Caco-2 (cell line): ENCODE data around the gene CEP131. TPM values are rescaled to one million over a fixed set of nuclear protein-coding genes. Genes with fewer than 3 reads are reported as not detected.

Source experiments
- BruUV-seq: library from RNA; stranded (reverse); fragments of 400-500 nt; replicated peaks from 2 replicates; lab custom pipeline; 2021; lab: Mats Ljungman, UMichigan
- CTCF ChIA-PET: fragments of 300-600 bp; sonication (Branson Sonifier 250); formaldehyde crosslinking; loops from one replicate; lab custom pipeline; 2022; ENCODE audit warnings: antibody characterized with exemption; lab: Charles Lee
- POLR2A ChIA-PET: fragments of 300-600 bp; sonication (Branson Sonifier 250); formaldehyde crosslinking; loops from one replicate; lab custom pipeline; 2022; ENCODE audit warnings: antibody characterized with exemption; lab: Charles Lee
- DNase-seq, 2 experiments: peaks; one replicate each; pipeline versions ENCODE4 v3.0.0 to v3.0.0-alpha.2; 2020 to 2022
- H3K27me3 ChIP-seq: replicated peaks from 2 replicates; pipeline ENCODE4 v1.6.0; 2011; ENCODE audit warnings: low read length; ENCODE audit not compliant: control insufficient read depth, insufficient read depth
- H3K36me3 ChIP-seq: 2 replicates; pipeline ENCODE4 v1.5.1; 2011; ENCODE audit warnings: low read length; ENCODE audit not compliant: control insufficient read depth, insufficient read depth
- H3K4me1 ChIP-seq: fragments of 250-450 bp; sonication (Bioruptor Pico); 2 replicates; pipeline ENCODE4 v1.5.1; 2020; ENCODE audit warnings: mild to moderate bottlenecking
- H3K4me3 ChIP-seq: 2 replicates; pipeline ENCODE4 v1.5.1; 2011; ENCODE audit warnings: low read depth, mild to moderate bottlenecking, control low read depth, low read length
- H3K9me3 ChIP-seq: fragments of 250-450 bp; sonication (Bioruptor Pico); 2 replicates; pipeline ENCODE4 v1.5.1; 2020; ENCODE audit warnings: mild to moderate bottlenecking, moderate library complexity
- H3K27ac Mint-ChIP-seq: one replicate; pipeline ENCODE4 v1.8.0; 2022; ENCODE audit warnings: mixed read lengths; ENCODE audit not compliant: unreplicated experiment
- H3K27me3 Mint-ChIP-seq: one replicate; pipeline ENCODE4 v1.8.0; 2022; ENCODE audit warnings: mixed read lengths; ENCODE audit not compliant: insufficient read depth, unreplicated experiment
- H3K36me3 Mint-ChIP-seq: one replicate; pipeline ENCODE4 v1.8.0; 2022; ENCODE audit warnings: mild to moderate bottlenecking, mixed read lengths; ENCODE audit not compliant: insufficient read depth, unreplicated experiment
- H3K4me1 Mint-ChIP-seq: one replicate; pipeline ENCODE4 v1.8.0; 2022; ENCODE audit warnings: low read depth, mixed read lengths; ENCODE audit not compliant: unreplicated experiment
- H3K4me3 Mint-ChIP-seq: one replicate; pipeline ENCODE4 v1.8.0; 2022; ENCODE audit warnings: mild to moderate bottlenecking, moderate library complexity, mixed read lengths; ENCODE audit not compliant: unreplicated experiment
- H3K9me3 Mint-ChIP-seq: one replicate; pipeline ENCODE4 v1.8.0; 2022; ENCODE audit warnings: mixed read lengths; ENCODE audit not compliant: unreplicated experiment
- CTCF ChIP-seq, 2 experiments: fragments of 200-600 bp in 1 of 2; IDR thresholded peaks; 1 replicate in 1 of 2; 2 replicates in 1 of 2; pipeline versions ENCODE4 v1.5.1 to v1.8.0; 2011 to 2022; ENCODE audit warnings: antibody characterized with exemption in 1 of 2, control low read depth in 1 of 2, inconsistent platforms in 1 of 2, low read depth in 1 of 2, low read length in 1 of 2, mild to moderate bottlenecking in 1 of 2, moderate library complexity in 1 of 2; ENCODE audit not compliant: insufficient read depth in 1 of 2, severe bottlenecking in 1 of 2, unreplicated experiment in 1 of 2
- intact Hi-C: fragments of 100-400 bp; cut with micrococcal nuclease; formaldehyde crosslinking; loops from one replicate; pipeline ENCODE4 v1.10.0; 2022; ENCODE audit not compliant: unreplicated experiment
- total RNA-seq: library from RNA; stranded (reverse); gene quantifications from 2 replicates; pipeline ENCODE4 v1.2.3, GENCODE V29; 2022

Gene CEP131
- total RNA-seq, 1 experiment from 2014 or later, result 28.4 TPM

- CTCF ChIA-PET, result interaction anchor here (1.2 kb wide), 1 partner anchor 55 kb away, joined by 4 read pairs; no protein-coding TSS in a partner anchor
Observed at GRCh38 chr17:81197831-81198490, 24.8 kb downstream of the CEP131 start.

DNA sequence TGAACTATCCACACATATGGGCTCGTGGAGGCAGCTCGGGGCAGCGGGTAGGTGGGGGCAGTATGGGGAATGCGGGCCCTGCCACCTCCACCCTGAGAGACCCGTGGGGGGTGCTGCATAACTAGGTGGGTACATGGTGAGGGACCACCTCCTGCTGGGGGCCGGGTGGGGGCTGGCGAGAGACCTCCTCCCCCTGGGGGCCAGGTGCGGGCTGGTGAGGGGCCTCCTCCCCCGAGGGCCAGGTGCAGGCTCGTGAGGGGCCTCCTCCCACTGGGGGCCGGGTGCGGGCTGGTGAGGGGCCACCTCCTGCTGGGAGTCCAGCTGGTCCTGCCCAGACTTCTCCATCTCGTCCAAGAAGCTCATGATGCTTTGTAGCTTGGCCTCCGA, 25.4 kb downstream of the CEP131 start:
- no peak for TF ChIP-seq CTCF (IDR thresholded peaks at IDR 0.05; ENCODE audit: insufficient read depth in 1 of 2, low read depth in 1 of 2, low read length in 1 of 2, severe bottlenecking in 1 of 2, unreplicated experiment in 1 of 2)
- no TSS peak for BruUV-seq
- ChIA-PET CTCF (interaction anchor here (1.2 kb wide), 1 partner anchor 55 kb away, joined by 4 read pairs; no protein-coding TSS in a partner anchor), POLR2A (no interaction called here)
- no peaks in the 10 kb centered on the region for H3K27me3 ChIP-seq
- Mint-ChIP-seq H3K4me1 (no peaks in the 10 kb centered on the region), H3K27ac (no peak overlapping the region), H3K27me3 (no peaks in the 10 kb centered on the region), H3K36me3 (peaks cover 6% of the 10 kb centered on the region), H3K4me3 (no peak overlapping the region), H3K9me3 (no peaks in the 10 kb centered on the region)
- H3K36me3 ChIP-seq, result no peaks in the 10 kb centered on the region
- no peaks in the 10 kb centered on the region for H3K9me3 ChIP-seq
- intact Hi-C loops, result no loop called here
- H3K4me1 ChIP-seq, result no peaks in the 10 kb centered on the region
- no peak overlapping the region for H3K4me3 ChIP-seq
- no peak for DNase-seq

More at GRCh38 chr17:81197831-81198490, 24.8 kb downstream of the CEP131 start:
- Mint-ChIP-seq H3K27ac (no peak overlapping the region), H3K27me3 (no peaks in the 10 kb centered on the region), H3K4me3 (no peak overlapping the region), H3K4me1 (no peaks in the 10 kb centered on the region), H3K36me3 (peaks cover 6% of the 10 kb centered on the region), H3K9me3 (no peaks in the 10 kb centered on the region)
- intact Hi-C loops, result no loop called here
- no peak for DNase-seq
- no peaks in the 10 kb centered on the region for H3K4me1 ChIP-seq
- no peak for TF ChIP-seq CTCF (IDR thresholded peaks at IDR 0.05; ENCODE audit: insufficient read depth in 1 of 2, low read depth in 1 of 2, low read length in 1 of 2, severe bottlenecking in 1 of 2, unreplicated experiment in 1 of 2)
- POLR2A ChIA-PET, result no interaction called here
- BruUV-seq, result no TSS peak
- no peak overlapping the region for H3K4me3 ChIP-seq
- no peaks in the 10 kb centered on the region for H3K9me3 ChIP-seq
- no peaks in the 10 kb centered on the region for H3K27me3 ChIP-seq
- no peaks in the 10 kb centered on the region for H3K36me3 ChIP-seq

GRCh38 chr17:81196505-81197408, 26.0 kb downstream of the CEP131 start:
- H3K4me3 ChIP-seq, result no peak overlapping the region
- DNase-seq, result no peak
- no peaks in the 10 kb centered on the region for H3K27me3 ChIP-seq
- no TSS peak for BruUV-seq
- H3K4me3 Mint-ChIP-seq, result no peak overlapping the region
- no peaks in the 10 kb centered on the region for H3K4me1 Mint-ChIP-seq
- POLR2A ChIA-PET, result no interaction called here
- no peaks in the 10 kb centered on the region for H3K27me3 Mint-ChIP-seq
- H3K27ac Mint-ChIP-seq, result no peak overlapping the region
- CTCF ChIA-PET, result no interaction called here
- H3K4me1 ChIP-seq, result no peaks in the 10 kb centered on the region
- intact Hi-C loops, result no loop called here
- H3K36me3 ChIP-seq, result no peaks in the 10 kb centered on the region
- TF ChIP-seq CTCF (IDR thresholded peaks at IDR 0.05; ENCODE audit: insufficient read depth in 1 of 2, low read depth in 1 of 2, low read length in 1 of 2, severe bottlenecking in 1 of 2, unreplicated experiment in 1 of 2), result no peak
- peaks cover 6% of the 10 kb centered on the region for H3K36me3 Mint-ChIP-seq
- no peaks in the 10 kb centered on the region for H3K9me3 Mint-ChIP-seq
- no peaks in the 10 kb centered on the region for H3K9me3 ChIP-seq
